Inflammatory macrophage treated with lipopolysaccharide for 4 hours (primary cell): ENCODE data around the gene PLAAT4.
"Not testable (repeated sequence)": the region's sequence is repeated elsewhere in the genome, so short reads cannot be mapped to it uniquely, and the experiment has no call there.

ENCODE experiments used
- DNase-seq: peaks from one replicate; pipeline ENCODE4 v3.0.0-alpha.2; 2020

PLAAT4 gene

DNA sequence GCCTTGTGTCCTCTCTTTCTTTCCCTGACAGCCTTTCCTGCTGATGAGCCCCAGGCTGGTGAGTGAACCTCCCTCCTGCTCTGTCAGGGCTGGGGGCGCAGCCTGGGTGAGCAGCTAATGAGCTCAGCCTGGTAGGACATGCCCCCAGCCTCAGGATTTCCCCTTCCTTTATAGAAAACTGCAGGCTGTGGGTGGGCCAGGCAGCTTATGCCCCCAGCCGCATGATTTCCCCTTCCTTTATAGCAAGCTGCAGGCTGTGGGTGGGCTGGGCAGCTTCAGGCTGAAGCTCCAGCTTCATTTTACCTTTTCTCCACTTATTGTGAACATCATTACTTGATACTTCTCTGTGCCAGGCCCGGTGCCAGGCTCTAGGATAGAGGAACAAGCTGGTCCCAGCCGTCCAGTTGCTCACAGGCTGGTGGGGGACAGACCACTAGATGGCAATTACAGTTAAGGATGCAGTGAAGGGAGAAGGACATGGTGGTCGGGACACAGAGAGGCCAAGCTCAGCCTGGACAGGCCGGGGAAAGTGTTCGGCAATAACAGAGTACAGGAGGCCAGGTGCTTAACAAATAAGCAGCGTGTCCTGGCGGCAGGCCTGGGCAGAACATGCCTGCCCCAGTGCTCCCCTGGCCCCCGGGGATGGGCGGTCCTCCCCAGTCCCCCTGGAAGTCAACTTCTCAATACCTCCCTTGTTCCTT lies 25.4 kb upstream of the PLAAT4 start:
- no peak for DNase-seq

DNA sequence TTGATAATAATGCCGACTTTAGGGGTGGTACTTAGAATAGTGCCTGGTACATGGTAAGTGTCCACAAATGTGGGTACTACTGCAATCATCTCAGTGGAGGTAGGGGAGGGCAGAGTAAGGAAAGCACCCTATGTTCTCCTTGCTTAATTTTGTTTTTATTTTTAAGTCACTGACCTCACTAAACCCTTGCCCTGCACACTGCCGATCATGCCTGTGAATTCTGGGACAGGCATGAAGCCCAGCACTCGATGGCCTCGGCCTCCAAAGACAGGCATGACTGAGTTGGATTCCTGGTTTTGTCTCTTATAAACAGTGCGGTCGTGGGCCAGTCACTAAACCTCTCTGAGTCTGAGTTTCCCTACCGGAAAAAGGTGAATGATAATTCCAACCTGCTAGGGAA lies 23.8 kb upstream of the PLAAT4 start:
- no peak for DNase-seq

GRCh38 chr11:63516109-63516508 lies 20.5 kb upstream of the PLAAT4 start:
- no peak for DNase-seq

GRCh38 chr11:63517156-63517555 lies 19.5 kb upstream of the PLAAT4 start:
- DNase-seq = no peak

GRCh38 chr11:63518548-63518947 lies 18.1 kb upstream of the PLAAT4 start:
- DNase-seq = no peak

DNA sequence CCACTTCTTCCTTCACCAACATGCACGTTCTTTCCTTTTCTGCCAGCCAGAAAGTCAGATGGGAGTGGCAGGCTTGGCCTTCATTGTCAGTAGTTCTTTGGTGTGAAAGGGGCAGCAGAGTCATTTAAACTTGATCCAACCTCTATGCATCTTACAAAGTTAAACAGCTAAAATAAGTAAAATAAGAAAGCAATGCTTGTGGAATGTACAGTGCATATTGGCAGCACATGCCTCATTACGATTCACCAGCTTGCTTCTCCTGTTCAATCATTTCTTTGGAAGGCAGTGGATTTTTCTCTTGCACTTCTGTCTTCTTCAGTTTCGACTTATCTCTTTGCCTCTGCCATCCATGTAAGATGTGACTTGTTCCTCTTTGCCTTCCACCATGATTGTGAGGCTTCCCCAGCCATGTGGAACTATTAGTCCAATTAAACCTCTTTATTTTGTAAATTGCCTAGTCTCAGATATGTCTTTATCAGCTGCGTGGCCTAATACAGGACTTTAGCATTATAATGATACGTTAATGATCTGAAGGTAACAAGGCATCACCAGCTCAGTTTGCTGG lies 15.9 kb upstream of the PLAAT4 start:
- DNase-seq = no peak

GRCh38 chr11:63521896-63522295 lies 14.7 kb upstream of the PLAAT4 start:
- no peak for DNase-seq

- no peak for DNase-seq
Measured at GRCh38 chr11:63523151-63523550, 13.5 kb upstream of the PLAAT4 start.

DNA sequence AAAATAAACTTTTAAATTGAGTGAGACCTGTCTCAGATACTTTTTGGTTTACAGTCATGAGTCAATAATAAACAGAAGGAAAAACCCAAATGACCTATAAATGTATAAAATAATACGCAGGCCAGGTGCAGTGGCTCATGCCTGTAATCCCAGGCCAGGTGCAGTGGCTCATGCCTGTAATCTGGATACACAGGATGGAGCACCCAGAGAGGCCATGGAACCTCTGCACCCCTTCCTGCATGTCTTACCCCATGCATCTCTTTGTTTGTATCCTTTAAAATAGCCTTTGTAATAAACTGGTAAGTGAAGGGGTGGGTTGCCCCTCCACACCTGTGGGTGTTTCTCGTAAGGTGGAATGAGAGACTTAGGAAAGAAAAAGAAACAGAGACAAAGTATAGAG lies 8.9 kb upstream of the PLAAT4 start:
- DNase-seq = no peak

- not testable (repeated sequence) for DNase-seq
Measured at GRCh38 chr11:63528156-63528555, 8.5 kb upstream of the PLAAT4 start.

DNA sequence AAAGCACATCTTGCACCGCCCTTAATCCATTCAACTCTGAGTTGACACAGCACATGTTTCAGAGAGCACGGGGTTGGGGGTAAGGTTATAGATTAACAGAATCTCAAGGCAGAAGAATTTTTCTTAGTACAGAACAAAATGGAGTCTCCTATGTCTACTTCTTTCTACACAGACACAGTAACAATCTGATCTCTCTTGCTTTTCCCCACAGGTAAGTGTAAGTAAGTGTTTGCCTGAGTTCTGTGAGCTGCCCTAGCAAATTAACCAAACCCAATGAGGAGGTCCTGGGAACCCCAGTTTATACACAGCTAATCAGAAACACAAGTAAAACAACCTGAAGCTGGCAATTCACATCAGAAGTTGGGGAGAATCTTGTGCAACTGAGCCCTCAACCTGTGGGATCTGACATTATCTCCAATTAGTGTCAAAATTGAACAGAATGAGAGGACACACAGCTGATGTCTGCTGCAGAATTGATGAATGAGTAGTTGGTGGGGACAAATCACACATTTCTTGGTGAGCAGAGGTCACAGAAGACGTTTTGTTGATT lies 7.8 kb upstream of the PLAAT4 start:
- DNase-seq = not testable (repeated sequence)

DNA sequence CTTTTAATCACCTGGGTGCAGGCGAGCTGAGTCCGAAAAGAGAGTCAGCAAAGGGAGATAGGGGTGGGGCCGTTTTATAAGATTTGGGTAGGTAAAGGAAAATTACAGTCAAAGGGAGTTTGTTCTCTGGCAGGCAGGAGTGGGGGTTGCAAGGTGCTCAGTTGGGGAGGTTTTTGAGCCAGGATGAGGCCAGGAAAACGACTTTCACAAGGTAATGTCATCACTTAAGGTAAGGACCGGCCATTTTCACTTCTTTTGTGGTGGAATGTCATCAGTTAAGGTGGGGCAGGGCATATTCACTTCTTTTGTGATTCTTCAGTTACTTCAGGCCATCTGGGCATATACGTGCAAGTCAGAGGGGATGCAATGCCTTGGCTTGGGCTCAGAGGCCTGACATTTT lies 7.2 kb upstream of the PLAAT4 start:
- not testable (repeated sequence) for DNase-seq

- no peak for DNase-seq
Measured at GRCh38 chr11:63530021-63530420, 6.6 kb upstream of the PLAAT4 start.

- not testable (repeated sequence) for DNase-seq
Measured at GRCh38 chr11:63531074-63531792, 5.4 kb upstream of the PLAAT4 start.

- no peak for DNase-seq
Measured at GRCh38 chr11:63532117-63532516, 4.5 kb upstream of the PLAAT4 start.

DNA sequence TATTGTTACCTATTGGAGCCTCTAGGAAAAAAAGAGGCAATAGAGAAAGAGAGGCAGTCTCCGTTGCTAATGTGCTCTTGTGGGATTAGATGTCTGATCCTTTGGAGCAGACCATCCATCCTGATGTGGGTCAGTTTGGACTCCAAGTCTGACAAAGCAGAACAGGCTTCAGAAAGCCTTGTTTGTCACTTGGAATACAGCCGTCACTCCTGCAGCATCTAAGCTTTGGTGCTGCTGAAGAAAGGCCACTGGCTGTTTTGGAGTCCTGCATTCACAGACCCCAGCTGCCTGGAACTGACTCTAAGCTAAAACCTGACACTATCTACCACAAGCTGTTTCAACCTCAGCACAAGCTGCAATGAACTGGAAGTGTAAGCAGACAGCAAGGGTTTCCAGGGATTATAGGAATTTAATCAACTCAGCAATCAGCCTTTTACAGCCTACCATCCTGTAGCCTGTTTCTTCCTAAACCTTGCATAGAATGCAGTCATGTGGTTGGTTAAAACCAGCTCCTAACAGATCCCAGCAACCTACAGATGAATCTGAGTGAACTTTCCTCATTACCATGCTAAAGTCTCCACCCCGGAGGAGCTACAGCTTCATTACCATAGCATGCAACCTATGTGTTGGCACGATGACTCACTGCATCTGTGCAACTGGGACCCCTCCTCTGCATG lies 3.7 kb upstream of the PLAAT4 start:
- DNase-seq = no peak

GRCh38 chr11:63534076-63534475 lies 2.5 kb upstream of the PLAAT4 start:
- DNase-seq = no peak

DNA sequence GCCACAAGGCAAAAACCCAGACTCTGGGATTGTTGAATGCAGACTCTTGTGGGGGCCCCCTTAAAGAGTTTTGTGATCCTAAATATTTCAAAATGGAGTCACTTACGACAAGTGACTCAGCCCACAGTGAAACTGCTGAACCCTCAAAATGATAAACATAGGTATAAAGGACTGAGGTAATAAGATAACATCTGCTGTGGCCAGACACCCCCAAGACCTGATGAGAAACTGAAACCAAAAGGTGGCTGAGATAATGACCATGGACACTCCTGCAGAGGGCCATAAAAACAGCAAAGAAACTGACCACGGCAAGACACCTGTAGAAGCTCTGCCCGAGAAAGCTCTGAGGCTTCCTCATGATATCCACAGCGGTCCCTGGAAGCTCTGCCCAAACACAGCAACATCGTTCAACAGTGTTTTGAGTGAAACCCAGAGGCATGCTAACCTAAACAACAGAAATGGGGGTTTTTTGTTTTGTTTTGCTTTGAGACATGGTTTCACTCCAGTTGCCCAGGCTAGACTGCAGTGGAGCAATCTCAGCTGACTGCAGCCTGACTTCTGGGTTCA lies 1.6 kb upstream of the PLAAT4 start:
- no peak for DNase-seq

GRCh38 chr11:63535734-63536133 lies 874 bp upstream of the PLAAT4 start:
- DNase-seq = no peak

GRCh38 chr11:63537293-63538101 lies 889 bp downstream of the PLAAT4 start:
- no peak for DNase-seq

GRCh38 chr11:63542506-63542905 lies 5.9 kb downstream of the PLAAT4 start:
- DNase-seq = not testable (repeated sequence)

DNA sequence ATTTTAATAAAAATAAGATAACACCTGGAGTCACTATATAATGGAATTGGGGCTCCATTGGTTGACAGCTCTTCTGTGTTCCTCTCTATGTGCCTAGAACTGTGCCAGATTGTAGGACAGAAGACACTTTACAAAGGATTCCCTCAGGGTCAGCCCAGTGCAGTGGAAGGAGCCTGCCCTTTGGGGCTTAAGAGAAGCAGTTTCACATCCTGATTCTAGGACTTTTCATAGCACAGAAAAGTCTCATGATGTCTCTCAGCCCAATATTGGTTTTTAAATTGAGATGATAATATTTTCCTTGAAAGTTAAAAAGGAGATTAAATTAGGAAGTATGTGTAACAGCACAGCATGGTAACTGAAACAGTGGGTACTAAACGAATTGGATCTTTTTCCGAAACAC lies 7.1 kb downstream of the PLAAT4 start:
- DNase-seq = peak; percentile 24
